ENCODE results near the gene NEUROD6. TPM values are rescaled to one million over a fixed set of nuclear protein-coding genes. Genes with fewer than 3 reads are reported as not detected.

Gene NEUROD6
- total RNA-seq, 1 experiment from 2014 or later: not detected

DNA sequence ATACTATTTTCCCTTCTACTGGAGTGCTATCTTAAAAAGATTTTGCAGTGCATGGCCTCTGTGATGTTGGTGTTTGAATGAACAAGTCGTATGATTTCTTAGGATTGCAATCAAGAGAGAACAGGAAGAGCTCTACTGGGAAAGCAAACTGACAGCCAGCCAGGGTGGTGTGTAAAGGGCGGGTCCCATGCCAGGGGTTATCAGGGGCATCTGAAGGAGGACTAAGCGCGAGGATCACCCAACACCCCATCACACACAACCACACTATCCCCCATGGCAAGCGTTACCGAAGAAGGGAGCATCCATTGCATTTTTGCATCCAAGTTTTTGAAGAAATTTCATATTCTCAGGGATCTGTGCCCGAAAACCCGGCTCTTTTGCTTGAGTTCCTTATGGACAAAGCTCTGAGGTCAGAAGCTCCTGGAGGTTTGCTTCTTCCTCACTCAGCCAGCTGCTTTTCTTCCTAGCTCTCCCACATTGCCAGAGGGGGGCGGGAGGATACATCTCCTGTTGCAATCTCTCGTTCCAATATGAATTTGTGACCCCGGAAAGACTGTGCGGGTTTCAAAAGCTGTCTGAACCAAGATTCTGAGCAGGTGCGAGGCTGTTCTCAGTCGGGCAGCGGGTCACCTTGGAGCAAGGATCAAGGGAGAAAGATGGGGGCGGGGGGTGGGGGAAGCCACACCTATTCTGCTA, 5.2 kb downstream of the NEUROD6 start:
- no peak for DNase-seq (ENCODE audit: extremely low read depth, low read depth)

DNA sequence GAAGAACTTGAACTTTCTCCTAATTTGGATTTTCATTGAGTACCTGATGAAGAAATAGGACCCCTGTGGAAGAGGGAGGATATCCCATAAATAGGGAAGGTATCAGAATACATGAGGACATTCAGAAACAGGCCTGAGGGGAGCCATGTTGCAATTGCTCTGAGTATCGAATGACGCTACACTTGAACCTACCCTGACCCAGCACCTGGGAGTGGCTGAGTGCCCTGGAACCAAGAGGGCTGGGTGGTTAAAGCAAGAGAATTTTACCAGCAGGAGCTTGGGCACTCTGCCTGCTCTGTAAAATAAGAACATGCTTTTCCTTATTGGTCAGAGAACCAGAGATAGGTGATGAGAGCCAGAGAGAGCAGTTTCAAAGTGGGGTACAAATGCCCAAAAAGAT, 7.2 kb downstream of the NEUROD6 start:
- DNase-seq (ENCODE audit: extremely low read depth, low read depth): no peak

DNA sequence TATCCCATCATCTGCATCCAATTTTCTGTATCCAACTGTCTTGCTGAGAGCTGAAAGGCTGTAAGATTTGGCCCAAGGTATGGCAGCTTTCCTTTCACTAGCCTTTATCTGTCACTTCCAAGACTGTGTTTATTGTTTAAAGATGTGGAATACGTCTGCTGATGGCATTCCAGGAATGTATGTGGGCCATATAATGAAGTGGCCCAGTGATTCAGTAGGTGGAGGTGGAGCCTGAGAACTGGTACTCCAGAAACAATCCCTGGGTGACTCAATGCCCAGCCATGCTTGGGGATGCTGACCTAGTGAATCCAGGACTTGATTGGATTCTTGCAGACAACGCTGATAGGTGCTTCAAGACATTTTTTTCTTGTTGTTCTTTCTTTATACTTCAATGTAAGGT, 13.5 kb downstream of the NEUROD6 start:
- DNase-seq (ENCODE audit: extremely low read depth, low read depth): no peak

DNA sequence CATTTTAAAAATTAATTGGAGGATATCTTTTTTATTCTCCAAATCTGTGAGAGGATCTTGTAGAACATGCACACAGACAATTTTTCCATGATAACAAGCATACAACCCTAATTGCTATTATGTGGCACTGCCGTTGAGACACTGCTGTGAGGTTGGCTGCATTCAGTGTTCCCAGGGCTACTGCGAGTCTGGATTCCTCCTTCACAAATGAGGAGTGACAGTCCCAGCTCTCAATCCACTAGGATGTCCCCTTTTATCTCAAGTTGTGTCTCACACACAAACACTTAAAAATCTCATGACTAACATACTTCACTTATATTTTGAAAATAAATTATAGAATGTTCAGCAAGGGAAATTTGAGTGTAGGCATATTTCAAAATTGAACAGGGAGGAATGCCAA, 14.1 kb downstream of the NEUROD6 start:
- DNase-seq (ENCODE audit: extremely low read depth, low read depth): no peak

GRCh38 chr7:31323101-31323500, 17.4 kb downstream of the NEUROD6 start:
- DNase-seq (ENCODE audit: extremely low read depth, low read depth): no peak

GRCh38 chr7:31320675-31321074, 19.9 kb downstream of the NEUROD6 start:
- no peak for DNase-seq (ENCODE audit: extremely low read depth, low read depth)

DNA sequence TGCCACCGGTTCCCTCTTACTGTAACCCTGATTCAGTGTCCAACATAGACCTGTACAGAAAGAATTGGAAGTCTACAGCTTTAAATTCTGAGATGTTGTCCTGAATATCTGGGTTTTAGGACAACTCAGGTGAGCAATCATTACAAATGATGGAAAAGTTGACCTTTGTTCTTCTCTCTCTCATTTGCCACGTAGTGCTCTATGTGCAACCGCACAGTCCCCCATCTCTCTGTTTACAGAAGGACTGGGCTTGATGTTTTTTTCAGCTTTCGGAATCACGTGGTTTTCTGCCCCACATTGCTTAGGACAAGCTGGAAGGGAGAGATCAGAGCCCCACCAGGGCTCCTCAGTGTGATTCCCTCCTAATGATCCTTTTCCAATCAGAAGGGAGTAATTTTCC, 22.2 kb downstream of the NEUROD6 start:
- no peak for DNase-seq (ENCODE audit: extremely low read depth, low read depth)

DNA sequence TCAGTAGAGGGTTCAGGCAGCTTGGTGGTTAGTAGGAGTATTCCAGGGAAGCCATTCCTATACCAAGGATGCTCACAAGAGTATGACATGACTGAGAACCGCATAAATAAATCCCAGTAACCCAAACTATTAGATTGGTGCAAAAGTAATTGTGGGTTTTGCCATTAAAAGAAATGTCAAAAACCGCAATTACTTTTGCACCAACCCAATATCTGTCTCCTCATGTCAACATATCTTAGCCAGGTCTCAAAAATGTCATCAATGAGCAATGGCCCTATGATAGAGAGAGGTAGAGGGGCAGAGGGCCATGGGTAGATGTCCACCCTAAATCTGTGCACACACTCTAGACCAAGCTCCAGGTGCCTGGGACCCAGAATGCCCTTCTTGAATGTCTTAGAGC, 23.6 kb downstream of the NEUROD6 start:
- no peak for DNase-seq (ENCODE audit: extremely low read depth, low read depth)

DNA sequence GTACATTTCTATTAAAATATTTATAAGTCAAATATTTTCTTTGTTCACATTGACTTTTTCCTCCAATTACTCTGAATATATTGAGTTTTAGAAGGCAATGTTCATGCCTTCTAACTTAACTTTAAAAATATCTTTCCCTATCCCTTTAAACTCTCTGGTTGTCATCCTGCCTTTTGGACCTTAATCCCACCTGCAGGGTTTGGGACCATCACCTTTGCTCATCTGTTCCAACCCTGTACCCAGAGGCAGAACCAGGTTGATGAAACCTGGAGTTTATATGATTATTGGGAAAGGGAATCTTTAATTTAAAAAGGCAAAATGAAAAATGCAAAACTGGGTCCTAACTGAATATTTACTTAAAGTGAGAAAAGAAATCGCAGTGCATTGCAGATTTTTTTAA, 24.8 kb downstream of the NEUROD6 start:
- DNase-seq (ENCODE audit: extremely low read depth, low read depth): no peak

DNA sequence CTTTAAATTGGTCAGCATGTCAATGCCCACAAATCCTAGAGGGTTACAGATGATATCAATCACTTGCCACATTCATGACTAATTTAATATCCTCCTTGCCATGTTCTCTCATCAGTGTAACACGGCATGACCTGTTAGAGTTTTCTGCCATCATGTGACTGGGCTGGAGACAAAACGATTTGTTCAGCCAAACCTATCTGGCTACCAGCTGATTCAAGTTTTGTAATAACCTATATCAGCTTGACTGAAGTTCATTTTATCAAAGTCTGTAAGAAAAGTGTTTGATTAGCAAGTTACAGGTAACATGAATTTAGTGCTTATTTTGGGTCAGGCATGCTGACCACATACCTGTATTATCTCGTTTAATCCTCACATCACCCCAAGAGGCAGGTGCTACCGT, 25.7 kb downstream of the NEUROD6 start:
- no peak for DNase-seq (ENCODE audit: extremely low read depth, low read depth)

- DNase-seq (ENCODE audit: extremely low read depth, low read depth): no peak
Measured at GRCh38 chr7:31312889-31313288, 27.6 kb downstream of the NEUROD6 start.

DNA sequence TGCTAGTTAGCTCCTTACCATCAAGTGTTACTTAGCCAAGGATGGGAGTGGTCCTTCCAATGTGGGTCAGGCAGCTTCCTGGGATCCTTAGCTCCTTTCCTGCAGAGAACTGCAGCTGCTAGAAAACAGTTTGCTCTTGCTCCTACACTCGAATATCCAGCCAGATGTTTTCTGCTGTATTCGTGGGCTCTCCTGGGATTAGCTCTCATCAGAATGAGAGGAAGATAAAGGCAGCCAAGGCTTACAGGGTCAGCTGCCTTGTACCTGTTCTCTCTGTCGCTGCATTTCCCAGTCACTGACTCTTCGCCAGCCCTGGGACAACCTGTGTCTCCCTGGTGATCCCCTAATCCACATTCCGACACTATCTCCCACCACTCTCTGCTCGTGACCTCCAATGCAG, 29.0 kb downstream of the NEUROD6 start:
- DNase-seq (ENCODE audit: extremely low read depth, low read depth): no peak

DNA sequence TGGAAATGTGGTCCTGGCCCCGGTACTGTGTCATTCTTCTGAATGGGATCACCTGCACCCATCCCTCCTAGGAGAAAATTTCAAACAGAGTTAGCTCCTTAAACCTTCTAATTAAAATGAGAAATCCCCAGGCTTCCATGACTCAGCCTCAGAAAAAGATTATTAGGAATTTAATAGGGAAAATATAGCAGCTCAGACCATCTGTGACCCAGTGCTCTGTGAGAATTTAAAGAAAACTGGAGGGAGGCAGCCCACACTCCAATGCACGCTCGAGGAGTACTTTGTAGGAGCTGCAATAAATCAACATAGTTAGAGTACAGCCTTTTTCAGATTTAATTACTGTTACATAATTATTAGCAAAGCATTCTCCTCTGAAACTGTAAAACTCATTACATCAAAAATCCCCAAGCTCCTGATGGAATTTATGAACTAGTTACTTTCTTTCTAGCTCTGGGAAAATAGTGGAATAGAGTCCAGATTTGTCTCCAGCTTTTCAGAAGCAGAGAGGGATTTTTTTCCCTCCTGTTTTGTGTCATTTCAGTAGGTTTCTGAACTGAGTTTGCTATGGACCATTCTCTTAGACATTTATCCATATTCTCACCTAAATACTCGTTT, 30.1 kb downstream of the NEUROD6 start:
- DNase-seq (ENCODE audit: extremely low read depth, low read depth): no peak

DNA sequence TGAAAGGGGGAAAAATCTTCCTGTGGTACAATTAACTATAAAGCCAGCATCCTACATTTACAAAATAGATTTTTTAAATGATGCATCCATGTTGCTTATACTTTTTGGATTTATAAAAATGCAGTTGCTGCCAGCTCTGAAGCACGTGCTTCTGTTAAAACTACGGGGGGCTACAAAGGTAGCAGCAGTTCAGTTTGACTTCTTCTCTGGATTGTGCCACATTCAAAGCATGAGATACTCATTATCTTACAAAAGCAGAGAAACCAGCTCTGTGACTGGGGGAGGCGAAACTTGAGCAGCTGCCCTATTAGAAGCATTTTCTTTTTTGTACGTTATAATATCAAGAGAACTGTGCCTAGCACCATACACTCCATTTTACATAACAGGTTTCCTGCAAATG, 31.1 kb downstream of the NEUROD6 start:
- no peak for DNase-seq (ENCODE audit: extremely low read depth, low read depth)

DNA sequence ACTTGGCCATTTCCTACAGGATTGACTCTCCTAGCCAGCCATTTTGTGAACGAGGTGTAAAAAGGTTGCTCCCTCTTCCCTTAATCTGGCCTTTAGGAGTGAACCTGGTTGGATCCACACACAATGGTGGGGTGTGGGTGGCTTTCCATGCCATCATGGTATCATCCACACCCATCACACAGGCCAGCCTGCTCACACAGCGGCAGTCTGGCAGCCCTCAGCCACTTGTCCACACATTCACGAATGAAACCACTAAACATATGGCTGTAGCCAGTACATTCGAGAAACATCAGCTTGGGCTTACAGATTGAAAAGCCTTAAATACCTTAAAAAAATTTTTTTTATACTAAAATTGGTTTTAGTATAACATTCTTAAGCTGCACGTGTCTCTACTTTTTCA, 31.9 kb downstream of the NEUROD6 start:
- DNase-seq (ENCODE audit: extremely low read depth, low read depth): no peak

DNA sequence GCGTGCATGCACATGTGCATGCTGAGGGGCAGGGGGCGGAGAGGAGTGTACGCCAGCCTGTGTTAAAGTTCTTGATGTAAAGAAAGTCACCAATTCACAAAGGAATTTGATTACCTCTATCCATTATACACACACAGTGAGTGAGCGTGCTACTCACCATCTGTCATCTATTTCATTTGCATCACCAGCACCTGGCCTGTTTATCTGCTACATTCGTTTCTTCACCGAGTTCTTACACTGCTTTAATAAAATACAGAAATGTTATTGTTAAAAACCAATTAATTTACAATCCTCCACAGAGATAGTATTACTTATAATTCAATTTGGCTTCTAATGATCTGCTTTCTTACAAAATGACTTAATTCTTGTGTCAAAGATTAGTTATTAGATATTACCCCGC, 32.6 kb downstream of the NEUROD6 start:
- DNase-seq (ENCODE audit: extremely low read depth, low read depth): no peak

- no peak for DNase-seq (ENCODE audit: extremely low read depth, low read depth)
Measured at GRCh38 chr7:31305260-31305659, 35.3 kb downstream of the NEUROD6 start.

DNA sequence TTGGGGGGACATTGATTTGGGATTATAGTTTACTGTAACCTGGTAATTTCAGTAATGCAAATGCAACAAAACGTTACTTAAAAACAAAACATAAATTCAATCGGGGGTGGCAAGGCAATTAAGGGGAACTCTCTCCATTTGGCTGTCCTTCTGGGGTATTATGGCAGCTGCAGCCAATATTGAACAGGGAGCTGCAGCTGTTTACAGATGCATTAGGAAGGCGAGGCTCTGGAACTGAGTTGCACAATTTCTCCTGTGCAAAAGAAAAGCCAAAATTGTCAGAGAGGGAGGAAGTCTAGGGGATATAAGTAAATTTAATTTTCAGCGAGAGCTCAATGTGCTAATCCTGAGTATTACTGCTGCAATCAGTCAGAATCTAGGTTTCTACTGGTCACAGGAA, 36.1 kb downstream of the NEUROD6 start:
- no peak for DNase-seq (ENCODE audit: extremely low read depth, low read depth)

GRCh38 chr7:31302356-31302755, 38.2 kb downstream of the NEUROD6 start:
- DNase-seq (ENCODE audit: extremely low read depth, low read depth): no peak

- no peak for DNase-seq (ENCODE audit: extremely low read depth, low read depth)
Measured at GRCh38 chr7:31299336-31299735, 41.2 kb downstream of the NEUROD6 start.

DNA sequence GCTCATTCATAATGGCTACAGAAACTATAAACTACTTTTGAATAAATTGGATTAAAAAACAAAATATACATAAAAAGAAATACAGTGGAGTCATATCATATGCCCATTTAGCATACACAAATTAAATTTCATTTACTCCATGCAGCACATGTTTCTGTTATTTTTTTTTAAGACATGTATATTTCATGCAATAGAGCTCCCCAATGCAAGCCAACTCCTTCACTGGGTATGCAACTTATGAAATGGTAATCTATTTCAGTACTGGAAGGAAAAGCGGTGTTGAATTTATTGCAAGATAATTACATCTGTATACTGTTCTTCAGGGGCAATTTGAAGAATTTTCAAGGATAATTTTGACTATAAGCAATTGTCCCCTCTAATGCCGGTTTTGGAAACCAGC, 49.9 kb downstream of the NEUROD6 start:
- no peak for DNase-seq (ENCODE audit: extremely low read depth, low read depth)
